ENCODE data around the gene OR2J2.
"Not testable (repeated sequence)": the region's sequence is repeated elsewhere in the genome, so short reads cannot be mapped to it uniquely, and the experiment has no call there.

Gene OR2J2

DNA sequence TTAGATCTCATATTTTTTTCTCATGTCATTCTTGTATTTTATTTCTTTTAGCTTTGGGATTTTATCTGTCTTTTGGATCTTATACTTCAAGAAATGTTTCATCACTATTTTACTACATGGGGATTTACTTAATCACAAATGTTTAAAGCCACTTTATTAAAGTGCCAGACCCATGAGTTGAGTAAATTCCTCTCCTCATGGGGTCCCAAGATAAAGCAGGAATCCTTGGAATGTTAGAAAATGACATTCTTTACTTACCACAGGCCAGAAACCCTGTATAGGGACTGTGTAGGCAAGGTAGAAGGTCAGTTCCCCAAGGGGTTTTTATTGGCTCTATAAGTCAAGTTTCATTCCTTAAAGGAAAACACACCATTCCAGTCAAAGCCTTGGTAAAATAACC is 28.4 kb upstream of the OR2J2 start:
- Histone ChIP-seq H3K27ac (no peak overlapping the region), H3K27me3 (no peaks in the 10 kb centered on the region), H3K4me3 (ENCODE audit: low read depth in 1 of 2, low read length in 1 of 2) (no peak overlapping the region), H3K36me3 (no peaks in the 10 kb centered on the region), H3K4me1 (ENCODE audit: control insufficient read depth in 1 of 2, insufficient read depth in 1 of 2, low read depth in 1 of 2, low read length in 1 of 2) (no peaks in the 10 kb centered on the region), H3K9me3 (no peaks in the 10 kb centered on the region)
- TF ChIP-seq, protein P1, sequence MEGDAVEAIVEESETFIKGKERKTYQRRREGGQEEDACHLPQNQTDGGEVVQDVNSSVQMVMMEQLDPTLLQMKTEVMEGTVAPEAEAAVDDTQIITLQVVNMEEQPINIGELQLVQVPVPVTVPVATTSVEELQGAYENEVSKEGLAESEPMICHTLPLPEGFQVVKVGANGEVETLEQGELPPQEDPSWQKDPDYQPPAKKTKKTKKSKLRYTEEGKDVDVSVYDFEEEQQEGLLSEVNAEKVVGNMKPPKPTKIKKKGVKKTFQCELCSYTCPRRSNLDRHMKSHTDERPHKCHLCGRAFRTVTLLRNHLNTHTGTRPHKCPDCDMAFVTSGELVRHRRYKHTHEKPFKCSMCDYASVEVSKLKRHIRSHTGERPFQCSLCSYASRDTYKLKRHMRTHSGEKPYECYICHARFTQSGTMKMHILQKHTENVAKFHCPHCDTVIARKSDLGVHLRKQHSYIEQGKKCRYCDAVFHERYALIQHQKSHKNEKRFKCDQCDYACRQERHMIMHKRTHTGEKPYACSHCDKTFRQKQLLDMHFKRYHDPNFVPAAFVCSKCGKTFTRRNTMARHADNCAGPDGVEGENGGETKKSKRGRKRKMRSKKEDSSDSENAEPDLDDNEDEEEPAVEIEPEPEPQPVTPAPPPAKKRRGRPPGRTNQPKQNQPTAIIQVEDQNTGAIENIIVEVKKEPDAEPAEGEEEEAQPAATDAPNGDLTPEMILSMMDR (IDR thresholded peaks at IDR 0.05), result no peak

DNA sequence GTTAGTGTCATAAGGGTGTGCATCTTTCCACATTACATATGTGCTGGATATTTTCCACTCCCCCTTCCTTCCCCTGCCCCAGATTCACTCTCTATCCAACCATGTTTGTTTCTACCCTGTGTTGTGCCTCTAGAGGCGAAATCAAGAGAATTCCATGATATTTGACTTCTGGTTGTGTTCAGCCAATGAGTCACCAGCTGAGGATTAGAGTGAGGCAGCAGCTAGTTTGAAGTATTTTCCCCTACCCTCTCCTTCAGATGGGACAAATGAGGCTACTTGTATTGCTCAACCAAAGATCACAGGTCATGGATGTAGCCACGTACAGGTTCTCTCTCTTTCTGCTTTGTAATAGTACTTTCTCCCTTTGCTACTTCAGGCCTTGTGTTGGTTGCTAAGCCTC is 24.5 kb upstream of the OR2J2 start:
- Histone ChIP-seq H3K4me3 (ENCODE audit: low read depth in 1 of 2, low read length in 1 of 2) (no peak overlapping the region), H3K4me1 (ENCODE audit: control insufficient read depth in 1 of 2, insufficient read depth in 1 of 2, low read depth in 1 of 2, low read length in 1 of 2) (no peaks in the 10 kb centered on the region), H3K36me3 (no peaks in the 10 kb centered on the region), H3K27me3 (no peaks in the 10 kb centered on the region), H3K9me3 (no peaks in the 10 kb centered on the region), H3K27ac (no peak overlapping the region)
- TF ChIP-seq, protein P1 (IDR thresholded peaks at IDR 0.05), result no peak

DNA sequence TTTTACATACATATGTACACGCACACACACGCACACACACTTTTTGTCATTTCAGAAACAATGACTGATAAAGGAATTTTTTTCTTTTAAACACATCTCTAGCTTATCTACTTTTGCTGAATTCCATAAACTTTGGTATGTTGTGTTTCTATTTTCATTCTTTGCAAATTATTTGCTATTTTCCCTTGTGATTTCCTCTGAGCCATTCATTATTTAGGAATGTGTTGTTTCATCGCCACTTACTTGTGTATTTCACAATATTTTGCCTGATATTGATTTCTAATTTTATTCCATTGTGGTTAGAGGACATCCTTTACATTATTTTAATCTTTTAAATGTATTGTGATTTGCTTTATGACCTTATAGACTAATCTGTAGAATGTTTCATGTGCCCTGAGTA is 23.6 kb upstream of the OR2J2 start:
- H3K27me3 ChIP-seq, result no peaks in the 10 kb centered on the region
- H3K4me1 ChIP-seq (ENCODE audit: control insufficient read depth in 1 of 2, insufficient read depth in 1 of 2, low read depth in 1 of 2, low read length in 1 of 2), result no peaks in the 10 kb centered on the region
- TF ChIP-seq, protein P1 (IDR thresholded peaks at IDR 0.05), result no peak
- H3K9me3 ChIP-seq, result no peaks in the 10 kb centered on the region
- no peaks in the 10 kb centered on the region for H3K36me3 ChIP-seq
- no peak overlapping the region for H3K4me3 ChIP-seq (ENCODE audit: low read depth in 1 of 2, low read length in 1 of 2)
- H3K27ac ChIP-seq, result no peak overlapping the region

DNA sequence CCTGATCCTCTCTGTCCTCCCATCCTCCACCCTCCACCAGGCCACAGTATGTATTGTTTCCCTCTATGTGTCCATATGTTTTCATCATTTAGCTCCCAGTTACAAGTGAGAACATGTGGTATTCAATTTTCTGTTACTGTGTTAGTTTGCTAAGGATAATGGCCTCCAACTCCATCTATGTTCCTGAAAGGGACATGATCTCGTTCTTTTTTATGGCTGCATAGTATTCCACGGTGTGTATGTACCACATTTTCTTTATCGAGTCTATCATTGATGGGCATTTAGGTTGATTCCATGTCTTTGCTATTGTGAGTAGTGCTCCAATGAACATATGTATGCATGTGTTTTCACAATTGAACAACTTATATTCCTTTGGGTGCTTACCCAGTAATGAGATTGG is 21.3 kb upstream of the OR2J2 start:
- H3K9me3 ChIP-seq; H3K4me3 ChIP-seq (ENCODE audit: low read depth in 1 of 2, low read length in 1 of 2); H3K27me3 ChIP-seq; H3K36me3 ChIP-seq; H3K27ac ChIP-seq; H3K4me1 ChIP-seq (ENCODE audit: control insufficient read depth in 1 of 2, insufficient read depth in 1 of 2, low read depth in 1 of 2, low read length in 1 of 2): not testable (repeated sequence)

DNA sequence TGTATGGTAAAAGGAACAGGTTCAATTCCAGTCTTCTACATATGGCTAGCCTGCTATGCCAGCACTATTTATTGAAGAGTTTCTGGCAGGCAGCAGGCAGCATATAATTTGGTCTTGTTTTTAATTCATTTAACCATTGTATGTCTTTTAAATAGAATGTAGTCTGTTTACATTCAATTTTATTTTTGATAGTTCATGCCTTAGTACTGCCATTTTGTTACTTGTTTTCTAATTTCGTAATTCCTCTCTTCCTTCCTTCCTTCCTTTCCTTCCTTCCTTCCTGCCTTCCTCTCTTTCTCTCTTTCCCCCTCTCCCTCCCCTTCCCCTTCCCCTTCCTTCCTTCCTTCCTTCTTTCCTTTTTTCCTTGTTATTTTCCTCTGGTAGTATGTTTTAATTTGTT is 17.6 kb upstream of the OR2J2 start:
- Histone ChIP-seq H3K4me3 (ENCODE audit: low read depth in 1 of 2, low read length in 1 of 2) (no peak overlapping the region), H3K4me1 (ENCODE audit: control insufficient read depth in 1 of 2, insufficient read depth in 1 of 2, low read depth in 1 of 2, low read length in 1 of 2) (no peaks in the 10 kb centered on the region), H3K36me3 (no peaks in the 10 kb centered on the region), H3K9me3 (no peaks in the 10 kb centered on the region), H3K27ac (no peak overlapping the region), H3K27me3 (no peaks in the 10 kb centered on the region)
- TF ChIP-seq, protein P1 (IDR thresholded peaks at IDR 0.05), result no peak

DNA sequence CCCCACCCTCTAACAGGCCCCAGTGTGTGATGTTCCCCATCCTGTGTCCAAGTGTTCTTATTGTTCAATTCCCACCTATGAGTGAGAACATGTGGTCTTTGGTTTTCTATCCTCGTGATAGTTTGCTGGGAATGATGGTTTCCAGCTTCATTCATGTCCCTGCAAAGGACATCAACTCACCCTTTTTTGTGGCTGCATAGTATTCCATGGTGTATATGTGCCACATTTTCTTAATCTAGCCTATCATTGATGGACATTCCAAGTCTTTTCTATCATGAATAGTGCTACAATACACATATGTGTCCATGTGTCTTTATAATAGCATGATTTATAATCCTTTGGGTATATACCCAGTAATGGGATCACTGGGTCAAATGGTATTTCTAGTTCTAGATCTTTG is 15.5 kb upstream of the OR2J2 start:
- H3K27me3 ChIP-seq; H3K9me3 ChIP-seq; H3K4me3 ChIP-seq (ENCODE audit: low read depth in 1 of 2, low read length in 1 of 2); H3K4me1 ChIP-seq (ENCODE audit: control insufficient read depth in 1 of 2, insufficient read depth in 1 of 2, low read depth in 1 of 2, low read length in 1 of 2); H3K36me3 ChIP-seq; H3K27ac ChIP-seq: not testable (repeated sequence)

DNA sequence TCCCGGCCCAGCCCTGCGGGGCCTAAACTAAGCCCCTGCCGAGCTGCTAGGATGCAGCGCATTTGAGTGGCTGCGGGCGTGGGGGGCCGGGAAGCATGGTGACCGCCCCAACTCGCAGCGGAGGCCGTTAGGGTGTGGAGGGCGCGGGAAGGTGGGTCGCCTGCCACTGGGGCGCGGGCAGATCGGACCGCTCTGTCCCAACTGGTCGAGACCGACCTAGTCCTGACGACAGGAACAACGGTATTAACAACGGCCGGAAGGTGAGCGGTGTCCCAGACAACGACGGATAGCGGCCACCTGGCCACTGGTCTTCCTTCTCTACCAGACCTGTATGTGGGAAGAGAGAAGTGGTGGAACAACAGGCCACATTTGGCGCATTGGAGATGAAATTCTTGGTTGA is 10.8 kb upstream of the OR2J2 start:
- H3K4me3 ChIP-seq (ENCODE audit: low read depth in 1 of 2, low read length in 1 of 2); H3K36me3 ChIP-seq: not testable (repeated sequence)

DNA sequence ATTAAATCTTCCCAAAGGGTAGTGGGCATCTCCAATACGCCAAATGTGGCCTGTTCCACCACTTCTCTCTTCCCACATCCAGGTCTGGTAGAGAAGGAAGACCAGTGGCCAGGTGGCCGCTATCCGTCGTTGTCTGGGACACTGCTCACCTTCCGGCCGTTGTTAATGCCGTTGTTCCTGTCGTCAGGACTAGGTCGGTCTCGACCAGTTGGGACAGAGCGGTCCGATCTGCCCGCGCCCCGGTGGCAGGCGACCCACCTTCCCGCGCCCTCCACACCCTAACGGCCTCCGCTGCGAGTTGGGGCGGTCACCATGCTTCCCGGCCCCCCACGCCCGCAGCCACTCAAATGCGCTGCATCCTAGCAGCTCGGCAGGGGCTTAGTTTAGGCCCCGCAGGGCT is 5.1 kb upstream of the OR2J2 start:
- H3K4me3 ChIP-seq (ENCODE audit: low read depth in 1 of 2, low read length in 1 of 2); H3K9me3 ChIP-seq; H3K27me3 ChIP-seq; H3K36me3 ChIP-seq; H3K27ac ChIP-seq; H3K4me1 ChIP-seq (ENCODE audit: control insufficient read depth in 1 of 2, insufficient read depth in 1 of 2, low read depth in 1 of 2, low read length in 1 of 2): not testable (repeated sequence)

More for the DNA sequence above, 10.8 kb upstream of the OR2J2 start:
- H3K27me3 ChIP-seq; H3K9me3 ChIP-seq; H3K4me1 ChIP-seq (ENCODE audit: control insufficient read depth in 1 of 2, insufficient read depth in 1 of 2, low read depth in 1 of 2, low read length in 1 of 2); H3K27ac ChIP-seq: not testable (repeated sequence)
